ENCODE results near the gene ZNF732.
"Not testable (repeated sequence)": the region's sequence is repeated elsewhere in the genome, so short reads cannot be mapped to it uniquely, and the experiment has no call there.

The ZNF732 gene

GRCh38 chr4:253936-254756 is 51.1 kb downstream of the ZNF732 start:
- DNase-seq = no peak

GRCh38 chr4:252065-252601 is 53.1 kb downstream of the ZNF732 start:
- DNase-seq = no peak

- no peak for DNase-seq
Observed at GRCh38 chr4:244471-244870, 60.8 kb downstream of the ZNF732 start.

- no peak for DNase-seq
Observed at GRCh38 chr4:243426-243825, 61.8 kb downstream of the ZNF732 start.

GRCh38 chr4:242121-242848 is 63.0 kb downstream of the ZNF732 start:
- DNase-seq = no peak

GRCh38 chr4:241411-241810 is 63.9 kb downstream of the ZNF732 start:
- not testable (repeated sequence) for DNase-seq

- no peak for DNase-seq
Observed at GRCh38 chr4:236028-236427, 69.2 kb downstream of the ZNF732 start.

- no peak for DNase-seq
Observed at GRCh38 chr4:234178-234577, 71.1 kb downstream of the ZNF732 start.

GRCh38 chr4:223913-224497 is 81.3 kb downstream of the ZNF732 start:
- DNase-seq = no peak
